GM23338 (cell line): ENCODE data around the gene ABCD1. TPM values are rescaled to one million over a fixed set of nuclear protein-coding genes. Genes with fewer than 3 reads are reported as not detected.

Source experiments
- ATAC-seq: fragments of 200-7000 bp; cut with Tn5 transposase; 3 replicates; pipeline ENCODE4 v1.9.1; 2020
- DNase-seq: peaks from one replicate; pipeline ENCODE4 v3.0.0-alpha.2; 2015; ENCODE audit warnings: low spot score
- H2AFZ ChIP-seq: fragments of 200-600 bp; sonication (generic); 2 replicates; pipeline ENCODE4 v1.8.0; 2016; ENCODE audit warnings: antibody characterized with exemption, mild to moderate bottlenecking, moderate library complexity
- H3F3A ChIP-seq: fragments of 200-600 bp; sonication (generic); replicated peaks from 2 replicates; pipeline ENCODE4 v1.8.0; 2017; ENCODE audit warnings: antibody characterized with exemption, mixed run types, low read depth
- H3K27ac ChIP-seq: fragments of 200-600 bp; sonication (generic); 2 replicates; pipeline ENCODE4 v1.6.1; 2016; ENCODE audit warnings: low read depth
- H3K27me3 ChIP-seq: fragments of 200-600 bp; sonication (generic); 2 replicates; pipeline ENCODE4 v1.8.0; 2016; ENCODE audit warnings: mild to moderate bottlenecking, mixed run types, moderate library complexity; ENCODE audit not compliant: insufficient read depth
- H3K36me3 ChIP-seq: fragments of 200-600 bp; sonication (generic); 2 replicates; pipeline ENCODE4 v1.8.0; 2016; ENCODE audit warnings: mild to moderate bottlenecking; ENCODE audit not compliant: insufficient read depth
- H3K4me1 ChIP-seq: fragments of 200-600 bp; sonication (generic); 2 replicates; pipeline ENCODE4 v1.8.0; 2016; ENCODE audit warnings: mild to moderate bottlenecking, moderate library complexity; ENCODE audit not compliant: insufficient read depth
- H3K4me2 ChIP-seq: fragments of 200-600 bp; sonication (generic); 2 replicates; pipeline ENCODE4 v1.7.1; 2017; ENCODE audit warnings: mixed run types
- H3K4me3 ChIP-seq: fragments of 200-600 bp; sonication (generic); 2 replicates; pipeline ENCODE4 v1.6.1; 2016; ENCODE audit warnings: mixed run types
- H3K79me2 ChIP-seq: fragments of 200-600 bp; sonication (generic); replicated peaks from 2 replicates; pipeline ENCODE4 v1.8.0; 2017; ENCODE audit warnings: mild to moderate bottlenecking; ENCODE audit not compliant: insufficient read depth
- H3K9me2 ChIP-seq: fragments of 200-600 bp; sonication (generic); 2 replicates; pipeline ENCODE4 v1.8.0; 2017; ENCODE audit not compliant: insufficient read depth
- H4K20me1 ChIP-seq: fragments of 200-600 bp; sonication (generic); replicated peaks from 2 replicates; pipeline ENCODE4 v1.8.0; 2017; ENCODE audit warnings: mild to moderate bottlenecking; ENCODE audit not compliant: insufficient read depth
- H3K27ac Mint-ChIP-seq: 2 replicates; pipeline ENCODE4 v1.8.0; 2020; ENCODE audit warnings: inconsistent platforms, mild to moderate bottlenecking, moderate library complexity, mixed read lengths
- H3K27me3 Mint-ChIP-seq: 3 replicates; pipeline ENCODE4 v1.8.0; 2022; ENCODE audit warnings: low read depth, mild to moderate bottlenecking, moderate library complexity, mixed read lengths, inconsistent platforms; ENCODE audit not compliant: insufficient read depth, poor library complexity
- H3K36me3 Mint-ChIP-seq: 3 replicates; pipeline ENCODE4 v1.8.0; 2021; ENCODE audit warnings: low read depth, mild to moderate bottlenecking, inconsistent platforms, moderate library complexity, mixed read lengths
- H3K4me1 Mint-ChIP-seq: 3 replicates; pipeline ENCODE4 v1.8.0; 2020; ENCODE audit warnings: mild to moderate bottlenecking, inconsistent platforms, mixed read lengths
- H3K4me3 Mint-ChIP-seq: 3 replicates; pipeline ENCODE4 v1.8.0; 2021; ENCODE audit warnings: moderate library complexity, mild to moderate bottlenecking, inconsistent platforms, mixed read lengths
- H3K9me3 Mint-ChIP-seq: 3 replicates; pipeline ENCODE4 v1.8.0; 2020; ENCODE audit warnings: moderate library complexity, mild to moderate bottlenecking, inconsistent platforms, mixed read lengths
- CREB1 ChIP-seq: fragments of 250-450 bp; sonication (Bioruptor Pico); IDR thresholded peaks from 2 replicates; pipeline ENCODE4 v1.5.0; 2020; ENCODE audit warnings: low read depth, mild to moderate bottlenecking, moderate library complexity
- JUNB ChIP-seq: IDR thresholded peaks from one replicate; pipeline ENCODE4 v1.6.1; 2016; ENCODE audit warnings: antibody characterized with exemption; ENCODE audit not compliant: unreplicated experiment
- NANOG ChIP-seq: IDR thresholded peaks from 2 replicates; pipeline ENCODE4 v1.6.1; 2016; ENCODE audit warnings: antibody characterized with exemption, borderline replicate concordance
- POLR2AphosphoS5 ChIP-seq: IDR thresholded peaks from 2 replicates; pipeline ENCODE4 v1.6.1; 2016; ENCODE audit warnings: antibody characterized with exemption, low read depth
- STAT1 ChIP-seq: IDR thresholded peaks from one replicate; pipeline ENCODE4 v1.6.1; 2016; ENCODE audit warnings: antibody characterized with exemption; ENCODE audit not compliant: unreplicated experiment
- ZNF331 ChIP-seq: fragments of 250-450 bp; sonication (Bioruptor Pico); IDR thresholded peaks from 2 replicates; pipeline ENCODE4 v1.5.0; 2020; ENCODE audit warnings: low read depth, mild to moderate bottlenecking, moderate library complexity
- ZNF462 ChIP-seq: fragments of 250-450 bp; sonication (Bioruptor Pico); IDR thresholded peaks from 2 replicates; pipeline ENCODE4 v1.5.0; 2020; ENCODE audit warnings: mild to moderate bottlenecking, moderate library complexity
- polyA plus RNA-seq: library from polyadenylated mRNA; unstranded; fragments of >200 nt; fragmentation: Nextera tagmentation; extraction: Ambion mirVana; gene quantifications from 2 replicates; pipeline ENCODE4 v1.2.1, GENCODE V29; 2016
- total RNA-seq: library from RNA; depleted of rRNA; stranded (reverse); fragments of >200 nt; shearing (Covaris generic); gene quantifications from 2 replicates; pipeline ENCODE4 v1.2.3, GENCODE V29; 2014

The ABCD1 gene
- total and polyA plus RNA-seq, 2 experiments from 2014 or later, result 2.4 to 8.9 TPM

- TF ChIP-seq JUNB, result no peak
- TF ChIP-seq ZNF331 (CRISPR knock-in tag), result no peak
- TF ChIP-seq STAT1, result no peak
- TF ChIP-seq POLR2AphosphoS5, result no peak
- no peak for TF ChIP-seq NANOG
- no peak for TF ChIP-seq CREB1 (CRISPR knock-in tag)
Measured at GRCh38 chrX:153773741-153774575, 49.3 kb downstream of the ABCD1 start (continued).

GRCh38 chrX:153774576-153775292 is 50.1 kb downstream of the ABCD1 start:
- Histone ChIP-seq H3K27me3 (no peaks in the 10 kb centered on the region), H4K20me1 (no peaks in the 10 kb centered on the region), H3K4me2 (no peak overlapping the region), H3F3A (no peaks in the 10 kb centered on the region), H3K36me3 (no peaks in the 10 kb centered on the region), H3K9me2 (no peaks in the 10 kb centered on the region), H3K4me1 (no peaks in the 10 kb centered on the region), H3K27ac (no peak overlapping the region), H2AFZ (no peak overlapping the region), H3K4me3 (no peak overlapping the region), H3K79me2 (no peaks in the 10 kb centered on the region)
- Mint-ChIP-seq H3K27ac (no peak overlapping the region), H3K4me3 (no peak overlapping the region), H3K4me1 (peaks cover 2% of the 10 kb centered on the region; the same call in 2 of the 3 replicates), H3K9me3 (no peaks in the 10 kb centered on the region), H3K27me3 (peaks cover 4% of the 10 kb centered on the region), H3K36me3 (no peaks in the 10 kb centered on the region)
- ATAC-seq, result no peak
- DNase-seq, result no peak
- TF ChIP-seq ZNF462, result no peak
